Esophagus squamous epithelium (tissue), 5 donors: ENCODE data around the gene SPAG9. TPM values are rescaled to one million over a fixed set of nuclear protein-coding genes. Genes with fewer than 3 reads are reported as not detected.

ENCODE experiments used
- DNase-seq: peaks from one replicate; lab custom pipeline; 2025; lab: John Stamatoyannopoulos, UW
- H3K27ac ChIP-seq, 4 donors: fragments of 200-600 bp; sonication (generic); one replicate each; pipeline ENCODE4 v1.5.1; 2016 to 2019; ENCODE audit warnings: mild to moderate bottlenecking in 1 of 4
- H3K27me3 ChIP-seq, 4 donors: fragments of 200-600 bp; sonication (generic); 1 replicate in 3 of 4; 2 replicates in 1 of 4; pipeline versions ENCODE4 v1.5.1 to v1.6.0; 2017 to 2021; ENCODE audit warnings: antibody characterized with exemption in 1 of 4
- H3K36me3 ChIP-seq, 3 donors: fragments of 200-600 bp; sonication (generic); one replicate each; pipeline ENCODE4 v1.5.1; 2016 to 2019
- H3K4me1 ChIP-seq, 3 donors: fragments of 200-600 bp; sonication (generic); one replicate each; pipeline ENCODE4 v1.5.1; 2017 to 2019
- H3K4me3 ChIP-seq, 4 donors: fragments of 200-600 bp; sonication (generic); 1 replicate in 3 of 4; 2 replicates in 1 of 4; pipeline ENCODE4 v1.5.1; 2016 to 2019; ENCODE audit warnings: mild to moderate bottlenecking in 2 of 4, moderate library complexity in 1 of 4
- H3K9me3 ChIP-seq, 3 donors: fragments of 200-600 bp; sonication (generic); one replicate each; pipeline ENCODE4 v1.5.1; 2016 to 2019
- POLR2A ChIP-seq, 4 donors: fragments of 450-650 bp; IDR thresholded peaks; one replicate each; pipeline ENCODE4 v1.6.1; 2017; ENCODE audit warnings: antibody characterized with exemption in 4 of 4, mild to moderate bottlenecking in 4 of 4, moderate library complexity in 3 of 4
- WGBS, 2 donors: methylation state at CpG; one replicate each; pipeline ENCODE4 v1.1.5; 2018; 5-methylcytosine and 5-hydroxymethylcytosine counted together
- intact Hi-C: fragments of 100-400 bp; cut with DNase I; formaldehyde crosslinking; loops from one replicate; pipeline ENCODE4 v1.15.0; 2022
- total RNA-seq, 4 donors: library from RNA; depleted of rRNA; stranded (reverse); fragments of >200 nt; gene quantifications; one replicate each; pipeline ENCODE4 v1.1.0, GENCODE V29; 2016
- TF ChIP-seq, protein P1 (sequence below), 6 experiments: fragments of 450-650 bp in 4 of 6; fragments of 200-600 bp in 2 of 6; sonication (generic) in 2 of 6; IDR thresholded peaks; one replicate each; pipeline ENCODE4 v1.5.1; 2016 to 2019; ENCODE audit warnings: antibody characterized with exemption in 6 of 6, mild to moderate bottlenecking in 4 of 6, moderate library complexity in 4 of 6
- donor health status: DM: yes; HTN: yes; CAD: no.

Gene SPAG9
- total RNA-seq, 4 donors from 2014 or later: 25.6 to 88.5 (median 49.9) TPM

DNA sequence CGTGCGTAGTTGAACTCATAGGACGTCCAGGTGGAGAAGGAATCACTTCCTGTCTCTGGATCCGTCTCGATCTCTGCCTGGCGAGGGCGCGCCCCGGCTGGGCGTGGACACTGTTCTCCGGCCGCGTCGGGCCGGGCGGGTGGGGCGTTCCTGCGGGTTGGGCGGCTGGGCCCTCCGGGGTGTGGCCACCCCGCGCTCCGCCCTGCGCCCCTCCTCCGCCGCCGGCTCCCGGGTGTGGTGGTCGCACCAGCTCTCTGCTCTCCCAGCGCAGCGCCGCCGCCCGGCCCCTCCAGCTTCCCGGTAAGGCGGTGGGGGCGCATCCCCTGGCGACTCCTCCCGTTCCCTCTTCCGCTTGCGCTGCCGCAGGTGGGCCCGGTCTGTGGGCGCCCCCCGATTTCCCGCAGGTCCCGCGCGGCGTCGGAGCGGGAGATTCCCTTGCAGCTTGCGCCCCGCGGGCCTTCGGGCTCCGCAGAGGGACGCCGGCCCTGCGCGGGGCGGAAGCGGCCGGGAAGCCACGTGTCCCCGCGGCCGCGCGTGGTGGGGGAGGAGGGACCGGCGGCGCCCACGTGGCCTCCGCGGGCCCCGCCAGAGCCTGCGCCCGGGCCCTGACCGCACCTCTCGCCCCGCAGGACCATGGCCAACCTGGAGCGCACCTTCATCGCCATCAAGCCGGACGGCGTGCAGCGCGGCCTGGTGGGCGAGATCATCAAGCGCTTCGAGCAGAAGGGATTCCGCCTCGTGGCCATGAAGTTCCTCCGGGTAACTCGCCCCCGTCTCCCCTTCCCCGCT is 45.7 kb upstream of the SPAG9 start, which contains the start of gene NME2:
Gene NME2, plus strand, starts transcription at position 214 of the 789 bp plus-strand sequence. Its CDS starts 420 bp downstream, at position 634.
- 0 to 2% methylated on average over 6 to 10 of the region's 98 CpGs for WGBS, 2 donors
- H3K27me3 ChIP-seq: no peaks in the 10 kb centered on the region
- TF ChIP-seq, protein P1, sequence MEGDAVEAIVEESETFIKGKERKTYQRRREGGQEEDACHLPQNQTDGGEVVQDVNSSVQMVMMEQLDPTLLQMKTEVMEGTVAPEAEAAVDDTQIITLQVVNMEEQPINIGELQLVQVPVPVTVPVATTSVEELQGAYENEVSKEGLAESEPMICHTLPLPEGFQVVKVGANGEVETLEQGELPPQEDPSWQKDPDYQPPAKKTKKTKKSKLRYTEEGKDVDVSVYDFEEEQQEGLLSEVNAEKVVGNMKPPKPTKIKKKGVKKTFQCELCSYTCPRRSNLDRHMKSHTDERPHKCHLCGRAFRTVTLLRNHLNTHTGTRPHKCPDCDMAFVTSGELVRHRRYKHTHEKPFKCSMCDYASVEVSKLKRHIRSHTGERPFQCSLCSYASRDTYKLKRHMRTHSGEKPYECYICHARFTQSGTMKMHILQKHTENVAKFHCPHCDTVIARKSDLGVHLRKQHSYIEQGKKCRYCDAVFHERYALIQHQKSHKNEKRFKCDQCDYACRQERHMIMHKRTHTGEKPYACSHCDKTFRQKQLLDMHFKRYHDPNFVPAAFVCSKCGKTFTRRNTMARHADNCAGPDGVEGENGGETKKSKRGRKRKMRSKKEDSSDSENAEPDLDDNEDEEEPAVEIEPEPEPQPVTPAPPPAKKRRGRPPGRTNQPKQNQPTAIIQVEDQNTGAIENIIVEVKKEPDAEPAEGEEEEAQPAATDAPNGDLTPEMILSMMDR (IDR thresholded peaks at IDR 0.05): no peak
- peak in 3 of 4 donors; percentile 4 to 71 (median 54) for TF ChIP-seq POLR2A (IDR thresholded peaks at IDR 0.05)
- intact Hi-C loops: no loop called here
- H3K4me1 ChIP-seq: peaks cover 7 to 31% (median 12%) of the 10 kb centered on the region in 3 donors
- peak within 1 kb of the TSS; percentile 92 to 98 (median 96) for H3K27ac ChIP-seq
- no peaks in the 10 kb centered on the region for H3K9me3 ChIP-seq
- peaks cover under 1 to 59% (median 20%) of the 10 kb centered on the region in 3 donors for H3K36me3 ChIP-seq
- H3K4me3 ChIP-seq: peak within 1 kb of the TSS; percentile 79 to 96 (median 89)
- peak; percentile 32 for DNase-seq

DNA sequence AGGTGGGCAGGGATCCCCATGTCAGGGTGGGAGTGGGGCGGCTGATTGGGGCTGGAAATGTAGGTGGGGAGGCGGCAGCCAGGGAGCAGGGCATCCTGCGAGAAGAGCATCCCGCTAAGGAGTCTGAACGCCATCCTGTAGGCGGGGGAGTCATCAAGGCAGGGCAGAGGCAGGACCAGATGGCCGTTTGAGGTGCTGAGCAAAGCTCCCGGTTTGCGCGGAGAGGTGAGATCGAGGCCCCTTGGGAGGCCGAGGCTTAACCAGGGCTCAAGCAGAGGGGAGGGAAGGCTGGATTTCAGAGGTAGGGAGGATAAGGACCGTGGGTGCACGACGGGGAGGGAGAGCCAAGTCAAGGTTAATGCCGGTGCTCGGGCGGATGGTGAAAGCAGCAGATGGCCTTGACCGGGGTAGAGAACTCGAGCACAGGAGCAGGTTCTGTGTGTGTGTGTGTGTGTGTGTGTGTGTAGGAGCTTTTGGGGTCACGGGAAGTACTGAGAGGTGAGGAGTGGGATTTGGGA is 45.1 kb upstream of the SPAG9 start:
- H3K4me3 ChIP-seq: peak overlapping the region; percentile 79 to 96 (median 89)
- H3K27ac ChIP-seq: peak overlapping the region; percentile 92 to 98 (median 96)
- DNase-seq: no peak
- TF ChIP-seq, protein P1 (IDR thresholded peaks at IDR 0.05): no peak
- TF ChIP-seq POLR2A (IDR thresholded peaks at IDR 0.05): no peak
- WGBS, 2 donors: 3 to 4% methylated on average over 14 to 19 of the region's 21 CpGs
- H3K9me3 ChIP-seq: no peaks in the 10 kb centered on the region
- intact Hi-C loops: no loop called here
- H3K36me3 ChIP-seq: peaks cover 0 to 59% (median 19%) of the 10 kb centered on the region in 3 donors
- peaks cover 7 to 31% (median 12%) of the 10 kb centered on the region in 3 donors for H3K4me1 ChIP-seq
- no peaks in the 10 kb centered on the region for H3K27me3 ChIP-seq

DNA sequence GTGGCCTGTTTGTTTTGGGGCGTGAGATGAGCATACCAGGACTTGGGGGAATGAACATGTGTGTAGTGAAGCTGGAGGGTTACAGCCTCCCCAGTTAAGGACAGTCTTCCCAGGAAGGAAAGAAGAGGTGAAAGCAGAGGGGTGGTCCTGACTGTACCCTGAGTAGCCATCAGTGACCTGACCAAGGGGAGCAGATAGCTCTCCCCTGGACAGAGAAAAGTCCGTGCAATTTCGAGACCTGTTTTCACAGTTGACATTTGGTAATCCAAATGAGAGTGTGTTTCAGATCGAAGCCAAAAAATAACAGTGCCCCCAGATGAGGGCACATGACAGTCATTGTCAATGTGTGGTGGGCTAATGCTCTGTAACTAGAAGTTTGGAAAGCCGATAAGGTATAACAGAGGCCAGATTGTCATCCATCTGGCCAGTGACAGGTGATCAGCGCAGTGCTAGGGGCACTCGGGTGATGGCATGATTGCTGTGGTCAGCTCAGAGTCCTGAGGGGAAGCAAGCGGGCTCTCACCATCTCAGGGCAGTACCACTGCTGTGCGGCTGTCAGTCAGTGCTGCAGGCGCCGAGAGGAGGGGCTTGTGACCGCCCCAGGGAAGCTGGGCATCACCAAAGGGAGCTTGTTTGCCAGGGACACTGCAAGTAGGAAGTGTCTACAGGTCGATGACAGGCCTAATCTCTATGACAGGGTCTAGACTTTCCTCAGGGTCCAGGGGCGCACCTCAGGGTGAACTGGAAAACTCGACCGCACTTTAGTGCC is 44.4 kb upstream of the SPAG9 start:
- Histone ChIP-seq H3K9me3 (no peaks in the 10 kb centered on the region), H3K36me3 (peaks cover 0 to 59% (median 18%) of the 10 kb centered on the region in 3 donors), H3K27me3 (no peaks in the 10 kb centered on the region), H3K27ac (peak overlapping the region; percentile 92 to 98 (median 96)), H3K4me1 (peaks cover 7 to 31% (median 12%) of the 10 kb centered on the region in 3 donors), H3K4me3 (peak overlapping the region in 3 of 4 donors; percentile 86 to 96 (median 92))
- intact Hi-C loops: no loop called here
- TF ChIP-seq, protein P1 (IDR thresholded peaks at IDR 0.05): no peak
- TF ChIP-seq POLR2A (IDR thresholded peaks at IDR 0.05): no peak
- no peak for DNase-seq
- 58 to 87% methylated on average over 9 of the region's 16 CpGs for WGBS, 2 donors

DNA sequence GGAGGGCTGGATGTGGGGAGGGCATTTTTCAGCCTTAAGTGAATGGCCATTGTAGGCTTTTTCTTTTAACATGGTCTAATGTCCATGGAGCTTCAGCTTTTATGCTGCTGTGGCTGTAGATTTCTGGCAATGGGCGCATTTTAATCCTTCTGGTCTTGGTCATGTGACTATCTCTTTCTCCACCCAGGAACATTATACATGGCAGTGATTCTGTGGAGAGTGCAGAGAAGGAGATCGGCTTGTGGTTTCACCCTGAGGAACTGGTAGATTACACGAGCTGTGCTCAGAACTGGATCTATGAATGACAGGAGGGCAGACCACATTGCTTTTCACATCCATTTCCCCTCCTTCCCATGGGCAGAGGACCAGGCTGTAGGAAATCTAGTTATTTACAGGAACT is 40.9 kb upstream of the SPAG9 start:
- H3K4me3 ChIP-seq: no peak overlapping the region
- no peak for TF ChIP-seq POLR2A (IDR thresholded peaks at IDR 0.05)
- intact Hi-C loops: no loop called here
- H3K27ac ChIP-seq: no peak overlapping the region
- H3K36me3 ChIP-seq: peaks cover 0 to 70% (median 15%) of the 10 kb centered on the region in 3 donors
- DNase-seq: no peak
- WGBS, 2 donors: 76 to 82% methylated on average over 3 of the region's 3 CpGs
- no peaks in the 10 kb centered on the region for H3K9me3 ChIP-seq
- no peaks in the 10 kb centered on the region for H3K27me3 ChIP-seq
- H3K4me1 ChIP-seq: peaks cover 6 to 9% (median 7%) of the 10 kb centered on the region in 3 donors

DNA sequence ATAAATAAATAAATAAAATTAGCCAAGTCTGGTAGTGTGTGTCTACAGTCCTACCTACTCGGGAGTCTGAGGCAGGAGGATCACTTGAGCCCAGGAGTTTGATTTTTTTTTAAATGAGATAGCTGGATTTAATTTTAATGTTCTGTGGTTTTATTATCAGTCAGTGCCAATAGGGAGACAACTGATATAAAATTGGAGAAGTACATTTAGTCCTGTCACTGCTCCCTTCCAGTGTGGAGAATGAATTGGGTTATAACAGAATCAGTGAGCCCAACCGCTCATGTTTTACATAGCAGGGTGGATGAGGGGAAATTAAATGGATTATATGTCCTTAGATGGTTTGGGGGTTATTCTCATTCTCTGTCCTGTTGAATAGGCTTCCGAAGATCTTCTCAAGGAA is 38.9 kb upstream of the SPAG9 start:
- Histone ChIP-seq H3K36me3 (peaks cover 0 to 81% (median 15%) of the 10 kb centered on the region in 3 donors), H3K9me3 (no peaks in the 10 kb centered on the region), H3K4me3 (no peak overlapping the region), H3K27ac (no peak overlapping the region), H3K4me1 (peaks cover 7 to 15% (median 9%) of the 10 kb centered on the region in 3 donors), H3K27me3 (no peaks in the 10 kb centered on the region)
- intact Hi-C loops: loop anchor here (10.0 kb wide), 1 partner anchor 155 kb away; no protein-coding TSS in a partner anchor
- no peak for TF ChIP-seq POLR2A (IDR thresholded peaks at IDR 0.05)
- TF ChIP-seq, protein P1 (IDR thresholded peaks at IDR 0.05): no peak
- WGBS, 2 donors: 89 to 97% methylated on average over 3 of the region's 3 CpGs
- no peak for DNase-seq
